ENCODE measurements around the gene SLC66A3. TPM values are rescaled to one million over a fixed set of nuclear protein-coding genes. Genes with fewer than 3 reads are reported as not detected.

SLC66A3 gene
- total and polyA plus RNA-seq, 2 donors (not counting 3 experiments of a cell fraction or from before 2014, with no cell fraction given): 14.3 to 31.4 TPM

Other genes with a start within 250 kb of the SLC66A3 start
- 0.28 and 0.42 TPM in 2 replicates for gene KCNF1, start 243.5 kb upstream of the SLC66A3 start, total RNA-seq
- gene KCNF1, start 243.5 kb upstream of the SLC66A3 start, polyA plus RNA-seq: 0.23 and 0.27 TPM in 2 replicates
- 54.3 and 56.5 TPM in 2 replicates for gene ROCK2, start 189.2 kb downstream of the SLC66A3 start, total RNA-seq
- gene ROCK2, start 189.2 kb downstream of the SLC66A3 start, polyA plus RNA-seq: 3.5 and 5.2 TPM in 2 replicates